AG09319 (cell line): ENCODE measurements around the gene NUDT19.
"Not testable (repeated sequence)": the region's sequence is repeated elsewhere in the genome, so short reads cannot be mapped to it uniquely, and the experiment has no call there.

Experiments
- DNase-seq: peaks from one replicate; pipeline ENCODE4 v3.0.0-alpha.2; 2010; ENCODE audit warnings: low read depth; ENCODE audit errors: extremely low read depth
- TF ChIP-seq, protein P1 (sequence below): IDR thresholded peaks from 2 replicates; pipeline ENCODE4 v1.5.1; 2011; ENCODE audit warnings: low read depth, mild to moderate bottlenecking, inconsistent platforms, low read length, moderate library complexity

The NUDT19 gene

DNA sequence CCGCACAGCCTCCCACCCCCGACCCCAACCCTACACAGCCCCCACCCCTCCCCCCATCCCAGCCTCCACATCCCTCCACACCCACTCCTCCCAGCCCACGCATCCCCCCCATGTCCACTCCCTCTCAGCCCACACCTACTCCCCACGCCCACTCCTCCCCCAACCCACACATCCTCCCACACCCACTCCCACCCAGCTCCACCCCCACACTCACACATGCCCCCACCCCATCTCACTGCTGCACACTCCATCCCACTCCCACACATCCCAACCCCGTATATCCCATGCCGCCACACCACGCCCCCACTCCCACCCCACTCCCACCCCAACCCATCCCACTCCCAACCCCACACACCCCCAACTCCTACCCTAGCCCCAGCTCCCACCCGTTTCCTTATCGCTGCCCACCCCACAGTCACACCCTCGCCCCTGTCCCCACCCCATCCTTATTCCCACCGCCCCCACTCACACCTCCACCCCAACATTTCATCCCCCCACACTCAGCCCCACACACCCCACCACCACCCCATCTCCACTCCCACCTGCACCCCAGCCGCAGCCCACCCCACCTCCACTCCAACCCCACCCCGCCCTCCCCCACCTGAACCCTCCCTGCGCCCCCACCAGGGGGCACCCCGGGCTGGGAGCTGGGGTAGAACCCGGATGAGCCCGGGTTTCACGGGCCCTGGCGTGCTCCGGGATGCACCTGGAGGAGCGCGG is 28.8 kb downstream of the NUDT19 start:
- TF ChIP-seq, protein P1, sequence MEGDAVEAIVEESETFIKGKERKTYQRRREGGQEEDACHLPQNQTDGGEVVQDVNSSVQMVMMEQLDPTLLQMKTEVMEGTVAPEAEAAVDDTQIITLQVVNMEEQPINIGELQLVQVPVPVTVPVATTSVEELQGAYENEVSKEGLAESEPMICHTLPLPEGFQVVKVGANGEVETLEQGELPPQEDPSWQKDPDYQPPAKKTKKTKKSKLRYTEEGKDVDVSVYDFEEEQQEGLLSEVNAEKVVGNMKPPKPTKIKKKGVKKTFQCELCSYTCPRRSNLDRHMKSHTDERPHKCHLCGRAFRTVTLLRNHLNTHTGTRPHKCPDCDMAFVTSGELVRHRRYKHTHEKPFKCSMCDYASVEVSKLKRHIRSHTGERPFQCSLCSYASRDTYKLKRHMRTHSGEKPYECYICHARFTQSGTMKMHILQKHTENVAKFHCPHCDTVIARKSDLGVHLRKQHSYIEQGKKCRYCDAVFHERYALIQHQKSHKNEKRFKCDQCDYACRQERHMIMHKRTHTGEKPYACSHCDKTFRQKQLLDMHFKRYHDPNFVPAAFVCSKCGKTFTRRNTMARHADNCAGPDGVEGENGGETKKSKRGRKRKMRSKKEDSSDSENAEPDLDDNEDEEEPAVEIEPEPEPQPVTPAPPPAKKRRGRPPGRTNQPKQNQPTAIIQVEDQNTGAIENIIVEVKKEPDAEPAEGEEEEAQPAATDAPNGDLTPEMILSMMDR: no peak
- no peak for DNase-seq

DNA sequence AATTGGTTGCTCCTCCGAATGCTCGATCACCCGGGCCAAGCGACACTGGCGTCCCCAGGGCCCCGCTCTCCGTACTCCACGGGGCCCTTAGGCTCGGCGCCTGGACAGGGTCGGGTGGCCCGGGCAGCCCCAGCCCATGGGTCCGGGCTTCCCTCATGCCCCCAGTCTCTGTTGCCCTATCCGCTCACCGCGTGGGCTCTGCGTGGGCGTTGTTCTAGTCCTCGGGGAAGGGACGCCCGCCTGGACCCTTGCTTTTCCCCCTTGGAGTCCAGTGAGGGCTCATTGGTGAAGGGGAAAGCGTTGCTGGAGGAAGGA is 29.3 kb downstream of the NUDT19 start:
- TF ChIP-seq, protein P1: no peak
- DNase-seq: no peak

DNA sequence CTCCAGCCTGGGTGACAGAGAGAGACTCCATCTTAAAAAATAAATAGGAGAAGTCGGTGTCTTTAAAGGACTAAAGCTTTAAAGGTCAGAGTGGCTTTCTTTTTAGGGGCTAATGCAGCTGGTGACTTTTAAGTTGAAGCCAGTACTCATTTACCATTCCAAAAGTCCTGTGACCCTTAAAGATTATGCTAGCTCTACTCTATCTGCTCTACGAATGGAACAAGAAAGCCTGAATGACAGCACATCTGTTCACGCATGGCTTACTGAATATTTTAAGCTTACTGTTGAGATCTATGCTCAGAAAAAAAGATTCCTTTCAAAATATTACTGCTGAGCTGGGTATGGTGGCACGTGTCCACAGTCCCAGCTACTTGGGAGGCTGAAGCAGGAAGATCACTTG is 44.3 kb downstream of the NUDT19 start:
- TF ChIP-seq, protein P1: no peak
- DNase-seq: no peak

DNA sequence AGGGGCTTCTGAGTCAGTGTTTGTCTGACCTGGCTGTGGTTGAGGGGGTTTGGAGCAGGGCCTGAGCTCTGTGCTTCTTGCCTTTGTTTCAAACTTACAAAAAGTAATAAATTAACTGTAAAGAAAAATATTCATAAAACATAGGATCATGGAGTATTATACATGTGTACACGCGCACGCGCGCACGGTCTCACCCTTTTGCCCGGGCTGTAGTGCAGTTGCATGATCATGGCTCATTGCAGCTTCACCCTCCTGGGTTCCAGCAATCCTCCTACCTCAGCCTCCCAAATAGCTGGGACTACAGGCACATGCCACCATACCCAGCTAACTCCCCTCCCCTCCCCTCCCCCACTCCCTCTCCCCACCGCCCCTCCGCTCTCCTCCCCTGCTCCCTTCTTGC is 51.4 kb downstream of the NUDT19 start:
- TF ChIP-seq, protein P1: no peak
- DNase-seq: no peak

DNA sequence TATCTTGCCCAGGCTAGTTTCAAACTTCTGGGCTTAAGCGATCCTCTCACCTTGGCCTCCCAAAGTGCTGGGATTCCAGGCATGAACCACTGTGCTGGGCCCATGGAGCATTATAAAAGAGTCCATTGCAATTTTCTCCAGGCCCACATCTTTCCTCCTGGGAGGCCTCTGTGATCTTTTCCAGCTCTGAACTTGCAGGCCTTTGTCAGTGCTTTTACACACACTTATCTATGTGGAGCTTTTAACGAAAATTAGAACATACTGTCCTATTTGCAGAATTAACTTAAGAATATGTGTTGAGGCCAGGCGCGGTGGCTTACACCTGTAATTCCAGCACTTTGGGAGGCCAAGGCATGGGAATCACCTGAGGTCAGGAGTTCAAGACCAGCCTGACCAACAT is 51.8 kb downstream of the NUDT19 start:
- TF ChIP-seq, protein P1: no peak

DNA sequence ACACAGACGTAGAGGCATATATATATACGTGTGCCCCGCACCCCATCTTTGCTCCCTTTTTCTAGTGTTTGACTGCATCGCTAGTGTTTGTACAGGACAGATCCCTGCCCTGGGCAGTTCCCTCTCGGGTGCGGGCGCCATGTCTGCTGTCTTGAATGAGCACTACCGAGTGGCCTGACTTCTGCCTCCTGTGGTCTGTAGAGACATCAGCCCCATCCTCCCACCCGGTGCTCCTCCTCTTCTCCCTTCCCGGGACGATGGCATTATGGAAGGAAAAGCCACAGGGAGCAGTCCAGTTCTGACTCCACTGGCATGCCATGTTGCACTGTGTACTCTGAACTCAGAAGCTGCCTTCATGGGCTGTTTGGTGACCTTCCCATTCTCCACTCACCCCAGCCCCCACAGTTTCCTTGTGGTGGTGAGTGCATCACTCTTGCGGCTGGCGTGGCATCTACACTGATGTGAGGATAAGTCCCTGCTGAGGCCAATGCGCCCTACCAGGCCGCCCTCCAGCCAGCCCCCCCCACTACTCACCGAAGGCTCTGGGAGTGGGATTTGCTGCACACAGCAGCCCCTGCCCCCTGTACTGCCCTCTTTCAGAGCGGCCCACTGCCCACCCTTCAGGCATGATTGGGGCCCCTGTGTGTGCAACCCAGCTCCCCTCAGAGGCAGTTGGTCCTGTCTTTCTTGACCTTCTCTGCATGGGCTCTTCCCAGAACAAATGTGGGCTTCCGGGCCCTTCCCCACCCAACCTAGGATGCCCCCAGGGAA is 53.1 kb downstream of the NUDT19 start:
- DNase-seq: no peak
- TF ChIP-seq, protein P1: no peak

More for the DNA sequence above, 51.8 kb downstream of the NUDT19 start:
- DNase-seq: no peak

DNA sequence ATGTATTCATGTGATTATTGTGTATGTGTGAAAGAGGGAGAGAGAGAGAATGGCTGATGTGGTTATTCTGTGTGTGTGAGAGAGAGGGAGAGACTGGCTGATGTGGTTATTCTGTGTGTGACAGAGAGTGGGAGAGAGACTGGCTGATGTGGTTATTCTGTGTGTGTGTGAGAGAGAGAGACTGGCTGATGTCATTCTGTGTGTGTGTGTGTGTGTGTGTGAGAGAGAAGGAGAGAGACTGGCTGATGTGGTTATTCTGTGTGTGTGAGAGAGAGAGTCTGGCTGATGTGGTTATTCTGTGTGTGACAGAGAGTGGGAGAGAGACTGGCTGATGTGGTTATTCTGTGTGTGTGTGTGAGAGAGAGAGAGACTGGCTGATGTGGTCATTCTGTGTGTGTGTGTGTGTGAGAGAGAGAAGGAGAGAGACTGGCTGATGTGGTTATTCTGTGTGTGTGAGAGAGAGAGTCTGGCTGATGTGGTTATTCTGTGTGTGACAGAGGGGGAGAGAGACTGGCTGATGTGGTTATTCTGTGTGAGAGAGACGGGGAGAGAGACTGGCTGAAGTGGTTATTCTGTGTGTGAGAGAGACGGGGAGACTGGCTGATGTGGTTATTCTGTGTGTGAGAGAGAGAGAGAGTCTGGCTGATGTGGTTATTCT is 54.1 kb downstream of the NUDT19 start:
- DNase-seq: not testable (repeated sequence)

DNA sequence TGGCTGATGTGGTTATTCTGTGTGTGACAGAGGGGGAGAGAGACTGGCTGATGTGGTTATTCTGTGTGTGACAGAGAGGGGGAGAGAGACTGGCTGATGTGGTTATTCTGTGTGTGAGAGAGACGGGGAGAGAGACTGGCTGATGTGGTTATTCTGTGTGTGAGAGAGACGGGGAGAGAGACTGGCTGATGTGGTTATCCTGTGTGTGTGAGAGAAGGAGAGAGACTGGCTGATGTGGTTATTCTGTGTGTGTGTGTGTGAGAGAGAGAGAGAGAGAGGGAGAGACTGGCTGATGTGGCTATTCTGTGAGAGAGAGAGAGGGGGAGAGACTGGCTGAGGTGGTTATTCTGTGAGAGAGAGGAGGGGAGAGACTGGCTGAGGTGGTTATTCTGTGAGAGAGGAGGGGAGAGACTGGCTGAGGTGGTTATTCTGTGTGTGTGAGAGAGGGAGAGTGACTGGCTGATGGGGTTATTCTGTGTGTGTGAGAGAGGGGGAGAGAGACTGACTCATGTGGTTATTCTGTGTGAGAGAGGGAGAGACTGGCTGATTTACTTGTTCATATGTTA is 55.1 kb downstream of the NUDT19 start:
- DNase-seq: not testable (repeated sequence)
